IMR-90 (cell line): ENCODE measurements around the gene TKFC.

ENCODE experiments used
- CEBPB ChIP-seq: IDR thresholded peaks from 2 replicates; pipeline ENCODE4 v1.6.1; 2012; ENCODE audit warnings: low read depth, low read length, improper control_type of control experiment
- TF ChIP-seq, protein P1 (sequence below): fragments of 150-350 bp; IDR thresholded peaks from 2 replicates; pipeline ENCODE4 v1.6.1; 2017; ENCODE audit warnings: mild to moderate bottlenecking, antibody characterized with exemption, low read length, low read depth
- TF ChIP-seq, protein P2 (sequence below): conservative IDR thresholded peaks from 2 replicates; pipeline ENCODE4 v1.5.1; 2012; ENCODE audit warnings: mild to moderate bottlenecking, low read depth, low read length, improper control_type of control experiment

DNA sequence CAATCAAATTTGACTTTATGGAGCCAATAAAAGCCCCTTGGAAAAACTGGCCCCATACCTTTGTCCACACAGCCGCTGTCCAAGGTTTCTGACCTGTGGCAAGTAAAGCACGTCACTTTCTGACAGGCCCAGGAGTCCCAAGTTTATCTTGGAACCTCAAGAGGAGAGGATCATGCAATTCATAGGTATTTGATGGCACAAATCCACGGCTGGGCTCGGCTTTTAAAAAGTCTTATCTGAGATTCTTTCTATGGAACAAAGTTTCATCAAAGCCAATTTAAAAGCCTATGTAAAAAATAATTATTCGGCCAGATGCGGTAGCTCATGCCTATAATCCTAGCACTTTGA, 42.7 kb downstream of the TKFC start:
- TF ChIP-seq, protein P1, sequence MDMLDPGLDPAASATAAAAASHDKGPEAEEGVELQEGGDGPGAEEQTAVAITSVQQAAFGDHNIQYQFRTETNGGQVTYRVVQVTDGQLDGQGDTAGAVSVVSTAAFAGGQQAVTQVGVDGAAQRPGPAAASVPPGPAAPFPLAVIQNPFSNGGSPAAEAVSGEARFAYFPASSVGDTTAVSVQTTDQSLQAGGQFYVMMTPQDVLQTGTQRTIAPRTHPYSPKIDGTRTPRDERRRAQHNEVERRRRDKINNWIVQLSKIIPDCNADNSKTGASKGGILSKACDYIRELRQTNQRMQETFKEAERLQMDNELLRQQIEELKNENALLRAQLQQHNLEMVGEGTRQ, result no peak
- TF ChIP-seq, protein P2, sequence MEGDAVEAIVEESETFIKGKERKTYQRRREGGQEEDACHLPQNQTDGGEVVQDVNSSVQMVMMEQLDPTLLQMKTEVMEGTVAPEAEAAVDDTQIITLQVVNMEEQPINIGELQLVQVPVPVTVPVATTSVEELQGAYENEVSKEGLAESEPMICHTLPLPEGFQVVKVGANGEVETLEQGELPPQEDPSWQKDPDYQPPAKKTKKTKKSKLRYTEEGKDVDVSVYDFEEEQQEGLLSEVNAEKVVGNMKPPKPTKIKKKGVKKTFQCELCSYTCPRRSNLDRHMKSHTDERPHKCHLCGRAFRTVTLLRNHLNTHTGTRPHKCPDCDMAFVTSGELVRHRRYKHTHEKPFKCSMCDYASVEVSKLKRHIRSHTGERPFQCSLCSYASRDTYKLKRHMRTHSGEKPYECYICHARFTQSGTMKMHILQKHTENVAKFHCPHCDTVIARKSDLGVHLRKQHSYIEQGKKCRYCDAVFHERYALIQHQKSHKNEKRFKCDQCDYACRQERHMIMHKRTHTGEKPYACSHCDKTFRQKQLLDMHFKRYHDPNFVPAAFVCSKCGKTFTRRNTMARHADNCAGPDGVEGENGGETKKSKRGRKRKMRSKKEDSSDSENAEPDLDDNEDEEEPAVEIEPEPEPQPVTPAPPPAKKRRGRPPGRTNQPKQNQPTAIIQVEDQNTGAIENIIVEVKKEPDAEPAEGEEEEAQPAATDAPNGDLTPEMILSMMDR, result no peak
- no peak for TF ChIP-seq CEBPB
